Glutamatergic neuron (in vitro differentiated cells): ENCODE data around the gene PM20D1. TPM values are rescaled to one million over a fixed set of nuclear protein-coding genes. Genes with fewer than 3 reads are reported as not detected.

Source experiments
- DNase-seq: peaks from one replicate; pipeline ENCODE4 v3.0.0; 2022
- H3K27ac Mint-ChIP-seq: one replicate; pipeline ENCODE4 v1.8.0; 2020; ENCODE audit warnings: mild to moderate bottlenecking, mixed read lengths, inconsistent platforms; ENCODE audit not compliant: unreplicated experiment
- H3K27me3 Mint-ChIP-seq: one replicate; pipeline ENCODE4 v1.8.0; 2020; ENCODE audit warnings: mild to moderate bottlenecking, moderate library complexity, mixed read lengths, inconsistent platforms; ENCODE audit not compliant: unreplicated experiment
- H3K36me3 Mint-ChIP-seq: one replicate; pipeline ENCODE4 v1.8.0; 2020; ENCODE audit warnings: mild to moderate bottlenecking, mixed read lengths, inconsistent platforms; ENCODE audit not compliant: unreplicated experiment
- H3K4me1 Mint-ChIP-seq: one replicate; pipeline ENCODE4 v1.8.0; 2020; ENCODE audit warnings: mild to moderate bottlenecking, low read depth, mixed read lengths, inconsistent platforms; ENCODE audit not compliant: unreplicated experiment
- H3K4me3 Mint-ChIP-seq: one replicate; pipeline ENCODE4 v1.8.0; 2020; ENCODE audit warnings: mild to moderate bottlenecking, mixed read lengths, inconsistent platforms; ENCODE audit not compliant: unreplicated experiment
- H3K9me3 Mint-ChIP-seq: one replicate; pipeline ENCODE4 v1.8.0; 2020; ENCODE audit warnings: mild to moderate bottlenecking, moderate library complexity, mixed read lengths, inconsistent platforms; ENCODE audit not compliant: unreplicated experiment
- total RNA-seq: library from RNA; stranded (reverse); fragmentation: NEBNext Ultra II Directional; extraction: Animal tissue kit (Norgen Biotek cat#: 25700); gene quantifications from one replicate; pipeline ENCODE4 v1.2.1, GENCODE V29; 2021; ENCODE audit not compliant: unreplicated experiment
- TF ChIP-seq, protein P1 (sequence below): fragments of 200-600 bp; sonication (generic); IDR thresholded peaks from one replicate; pipeline ENCODE4 v1.5.0; 2021; ENCODE audit not compliant: partially characterized antibody, unreplicated experiment

Gene PM20D1
- total RNA-seq, 1 donor from 2014 or later = not detected

DNA sequence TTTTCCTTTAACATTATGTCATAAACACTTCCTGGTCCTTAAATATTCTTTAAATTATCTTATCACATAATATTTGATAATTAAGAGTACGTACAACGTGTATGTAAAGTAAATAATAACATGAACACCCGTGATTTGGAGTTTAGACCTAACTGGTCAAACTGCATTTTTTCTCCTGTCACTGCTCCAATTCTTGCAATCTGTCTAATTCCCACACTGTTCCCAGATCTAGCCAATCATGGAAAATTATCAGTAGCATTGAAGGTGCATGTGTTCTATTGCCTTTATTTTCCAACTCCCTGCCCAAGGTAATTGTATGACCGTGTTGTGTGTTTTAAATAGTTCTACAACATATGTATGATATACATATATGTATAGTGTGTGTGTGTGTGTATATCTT lies 2.1 kb upstream of the PM20D1 start:
- H3K36me3 Mint-ChIP-seq = peaks cover 13% of the 10 kb centered on the region

DNA sequence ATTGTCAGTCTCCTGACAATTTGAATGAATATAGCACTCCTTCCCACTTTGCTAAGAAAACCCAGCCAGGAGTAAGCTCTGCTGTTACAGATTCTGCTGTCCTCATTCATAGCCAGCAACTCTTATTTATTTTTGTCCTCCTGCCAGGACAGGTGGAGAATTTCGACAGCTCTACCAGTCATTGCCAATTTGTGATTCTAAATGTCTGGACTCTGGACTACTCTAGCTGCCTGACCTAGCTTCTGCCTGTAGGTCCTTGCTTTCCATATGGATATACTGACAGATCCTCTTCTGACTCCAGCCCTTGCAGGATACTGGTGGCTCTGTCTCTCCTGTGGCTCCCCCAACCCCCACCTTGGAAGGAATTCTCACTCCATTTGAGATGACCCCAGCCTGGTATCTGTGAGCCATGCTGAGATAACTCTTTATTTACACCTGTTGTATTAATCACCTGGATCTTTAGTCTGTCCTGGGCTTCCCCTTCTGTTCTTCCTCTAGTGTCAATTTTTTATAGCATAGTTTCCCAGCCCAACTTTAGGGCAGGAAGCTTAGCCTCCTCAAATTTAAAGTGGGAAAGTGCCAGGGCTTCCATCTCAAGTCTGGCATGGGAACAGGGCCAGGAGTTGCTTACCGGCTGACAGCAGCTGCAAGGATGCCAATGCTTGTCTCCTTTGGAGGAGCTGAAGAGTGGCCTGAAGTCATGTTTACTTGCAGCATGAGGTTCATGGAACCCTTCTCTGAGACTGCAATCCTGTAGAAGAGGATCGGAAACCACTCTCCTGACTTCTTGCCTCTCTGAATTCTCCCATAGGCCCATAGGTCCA lies 6.7 kb downstream of the PM20D1 start:
- peaks cover 2% of the 10 kb centered on the region for H3K27me3 Mint-ChIP-seq
- no peak overlapping the region for H3K4me3 Mint-ChIP-seq
- no peaks in the 10 kb centered on the region for H3K36me3 Mint-ChIP-seq
- H3K4me1 Mint-ChIP-seq = no peaks in the 10 kb centered on the region
- TF ChIP-seq, protein P1, sequence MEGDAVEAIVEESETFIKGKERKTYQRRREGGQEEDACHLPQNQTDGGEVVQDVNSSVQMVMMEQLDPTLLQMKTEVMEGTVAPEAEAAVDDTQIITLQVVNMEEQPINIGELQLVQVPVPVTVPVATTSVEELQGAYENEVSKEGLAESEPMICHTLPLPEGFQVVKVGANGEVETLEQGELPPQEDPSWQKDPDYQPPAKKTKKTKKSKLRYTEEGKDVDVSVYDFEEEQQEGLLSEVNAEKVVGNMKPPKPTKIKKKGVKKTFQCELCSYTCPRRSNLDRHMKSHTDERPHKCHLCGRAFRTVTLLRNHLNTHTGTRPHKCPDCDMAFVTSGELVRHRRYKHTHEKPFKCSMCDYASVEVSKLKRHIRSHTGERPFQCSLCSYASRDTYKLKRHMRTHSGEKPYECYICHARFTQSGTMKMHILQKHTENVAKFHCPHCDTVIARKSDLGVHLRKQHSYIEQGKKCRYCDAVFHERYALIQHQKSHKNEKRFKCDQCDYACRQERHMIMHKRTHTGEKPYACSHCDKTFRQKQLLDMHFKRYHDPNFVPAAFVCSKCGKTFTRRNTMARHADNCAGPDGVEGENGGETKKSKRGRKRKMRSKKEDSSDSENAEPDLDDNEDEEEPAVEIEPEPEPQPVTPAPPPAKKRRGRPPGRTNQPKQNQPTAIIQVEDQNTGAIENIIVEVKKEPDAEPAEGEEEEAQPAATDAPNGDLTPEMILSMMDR = no peak
- no peak overlapping the region for H3K27ac Mint-ChIP-seq
- H3K9me3 Mint-ChIP-seq = no peaks in the 10 kb centered on the region
- DNase-seq = no peak

More for the DNA sequence above, 2.1 kb upstream of the PM20D1 start:
- H3K27ac Mint-ChIP-seq = no peak overlapping the region
- H3K9me3 Mint-ChIP-seq = peaks cover 6% of the 10 kb centered on the region
- no peak overlapping the region for H3K4me3 Mint-ChIP-seq
- H3K27me3 Mint-ChIP-seq = peaks cover 4% of the 10 kb centered on the region
- TF ChIP-seq, protein P1 = no peak
- no peak for DNase-seq
- no peaks in the 10 kb centered on the region for H3K4me1 Mint-ChIP-seq

DNA sequence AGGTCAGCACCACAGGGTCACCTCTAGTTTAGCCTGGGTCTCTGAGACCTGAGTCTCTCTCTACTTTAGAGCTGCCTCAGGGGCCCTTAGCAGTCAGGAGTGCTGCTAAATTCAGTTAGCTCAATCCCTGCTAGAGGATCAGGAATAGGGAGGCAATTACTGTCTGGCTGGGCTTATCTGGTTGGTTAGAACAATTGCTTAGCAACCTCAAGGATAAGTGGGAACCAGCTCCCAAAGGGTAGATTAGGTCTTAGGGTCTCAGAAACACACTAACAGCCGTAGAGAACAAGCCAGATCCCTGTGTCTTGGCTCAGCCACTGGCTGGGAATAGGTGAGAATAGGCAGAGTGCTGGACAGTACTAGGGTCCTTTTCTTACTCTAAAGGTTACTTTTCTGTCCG lies 7.7 kb downstream of the PM20D1 start:
- DNase-seq = no peak
- Mint-ChIP-seq H3K36me3 (no peaks in the 10 kb centered on the region), H3K27ac (no peak overlapping the region), H3K27me3 (peaks cover 2% of the 10 kb centered on the region), H3K9me3 (peaks cover 3% of the 10 kb centered on the region), H3K4me3 (no peak overlapping the region), H3K4me1 (no peaks in the 10 kb centered on the region)
- TF ChIP-seq, protein P1 = no peak

DNA sequence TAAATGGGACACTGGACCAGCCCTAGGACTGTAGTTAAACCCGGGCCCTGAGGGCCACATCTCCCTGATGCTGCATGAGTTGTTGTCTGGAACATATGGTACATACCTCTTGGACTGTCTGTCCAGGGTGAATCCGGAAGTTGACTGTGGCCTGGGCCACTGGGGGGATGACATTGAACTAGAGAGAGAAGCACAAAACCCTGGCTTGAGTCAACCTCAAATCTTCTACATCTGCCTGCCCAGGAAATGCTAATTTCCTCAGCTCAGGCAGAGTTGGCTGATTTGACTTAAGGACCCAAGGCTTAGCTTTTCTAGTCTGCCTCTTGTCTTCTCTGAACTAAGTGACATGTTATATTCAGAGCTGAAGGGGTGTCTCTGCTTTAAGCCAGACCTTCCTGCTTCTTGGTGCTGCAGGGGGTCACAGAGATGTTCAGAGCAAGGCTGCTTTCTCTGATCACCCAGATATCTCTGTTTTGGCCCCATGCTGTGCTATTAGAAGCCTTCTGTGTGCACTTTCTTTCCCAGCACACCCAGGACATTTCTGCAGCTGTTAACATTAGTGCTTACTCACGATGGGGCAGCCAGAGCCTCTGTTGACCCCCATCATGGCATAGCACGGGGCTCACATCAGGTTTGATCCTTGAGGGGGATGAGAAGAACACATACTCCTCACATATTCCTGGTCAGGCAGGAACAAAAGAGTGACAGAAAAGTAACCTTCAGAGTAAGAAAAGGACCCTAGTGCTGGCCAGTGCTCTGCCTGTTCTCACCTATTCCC lies 9.6 kb downstream of the PM20D1 start:
- peaks cover 2% of the 10 kb centered on the region for H3K27me3 Mint-ChIP-seq
- H3K9me3 Mint-ChIP-seq = peaks cover 3% of the 10 kb centered on the region
- H3K4me3 Mint-ChIP-seq = no peak overlapping the region
- TF ChIP-seq, protein P1 = no peak
- H3K27ac Mint-ChIP-seq = no peak overlapping the region
- H3K36me3 Mint-ChIP-seq = no peaks in the 10 kb centered on the region
- DNase-seq = no peak
- H3K4me1 Mint-ChIP-seq = no peaks in the 10 kb centered on the region

DNA sequence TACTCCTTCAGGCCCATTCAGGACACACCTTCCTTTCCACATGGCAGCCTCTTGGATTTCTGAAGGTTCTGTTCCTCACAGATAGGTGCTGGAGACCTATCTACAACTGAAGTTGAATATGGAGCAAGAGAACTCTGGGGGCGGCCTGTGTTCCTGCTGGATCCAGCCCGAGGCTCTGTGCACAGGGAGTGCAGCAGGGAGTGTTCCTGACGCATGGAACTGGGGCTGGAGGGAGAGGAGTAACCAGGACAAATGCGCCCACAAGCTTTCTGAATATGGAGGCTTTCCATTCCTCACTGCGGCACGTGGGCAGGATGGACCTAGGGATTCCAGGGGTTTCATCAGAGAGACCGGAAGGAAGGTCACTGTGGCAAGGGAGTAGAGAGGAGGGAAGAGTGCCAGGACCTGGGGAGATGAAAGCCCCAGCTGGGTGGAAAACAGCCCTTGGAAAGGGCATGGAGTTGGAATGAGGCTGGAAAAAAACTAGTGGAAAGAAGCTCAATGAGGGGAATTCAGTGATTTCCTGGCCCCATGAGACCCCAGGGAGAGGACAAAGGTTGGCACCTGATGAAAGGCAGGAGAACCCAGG lies 12.5 kb downstream of the PM20D1 start:
- Mint-ChIP-seq H3K36me3 (no peaks in the 10 kb centered on the region), H3K9me3 (peaks cover 3% of the 10 kb centered on the region), H3K27ac (no peak overlapping the region), H3K27me3 (no peaks in the 10 kb centered on the region), H3K4me3 (no peak overlapping the region), H3K4me1 (no peaks in the 10 kb centered on the region)
- DNase-seq = no peak
- TF ChIP-seq, protein P1 = no peak
